Ishikawa (cell line): ENCODE results near the gene ZNF821.

Source experiments
- CEBPB ChIP-seq: IDR thresholded peaks from 2 replicates; pipeline ENCODE4 v1.6.1; 2012
- CREB1 ChIP-seq: IDR thresholded peaks from 2 replicates; pipeline ENCODE4 v1.6.1; 2012; ENCODE audit warnings: low read depth
- EGR1 ChIP-seq: IDR thresholded peaks from 2 replicates; pipeline ENCODE4 v1.6.1; 2012
- EP300 ChIP-seq: IDR thresholded peaks from 2 replicates; pipeline ENCODE4 v1.6.1; 2012; ENCODE audit warnings: borderline replicate concordance
- FOXM1 ChIP-seq: IDR thresholded peaks from 2 replicates; pipeline ENCODE4 v1.6.1; 2012; ENCODE audit warnings: low read depth, borderline replicate concordance
- NFIC ChIP-seq: IDR thresholded peaks from 2 replicates; pipeline ENCODE4 v1.6.1; 2012
- RAD21 ChIP-seq: IDR thresholded peaks from 2 replicates; pipeline ENCODE4 v1.6.1; 2012; ENCODE audit warnings: low read depth
- REST ChIP-seq: IDR thresholded peaks from 2 replicates; pipeline ENCODE4 v1.6.1; 2012; ENCODE audit warnings: low read depth, mild to moderate bottlenecking
- TAF1 ChIP-seq: IDR thresholded peaks from 2 replicates; pipeline ENCODE4 v1.6.1; 2012; ENCODE audit warnings: low read depth, mild to moderate bottlenecking
- TCF12 ChIP-seq: IDR thresholded peaks from 2 replicates; pipeline ENCODE4 v1.6.1; 2012; ENCODE audit warnings: low read depth
- TEAD4 ChIP-seq: IDR thresholded peaks from 2 replicates; pipeline ENCODE4 v1.6.1; 2012
- YY1 ChIP-seq: IDR thresholded peaks from 2 replicates; pipeline ENCODE4 v1.6.1; 2012; ENCODE audit warnings: low read depth
- ZBTB7A ChIP-seq: IDR thresholded peaks from 2 replicates; pipeline ENCODE4 v1.6.1; 2012; ENCODE audit warnings: low read depth
- TF ChIP-seq, protein P1 (sequence below): IDR thresholded peaks from 2 replicates; pipeline ENCODE4 v1.6.1; 2012
- TF ChIP-seq, protein P2 (sequence below): IDR thresholded peaks from 2 replicates; pipeline ENCODE4 v1.6.1; 2012

The ZNF821 gene

GRCh38 chr16:71883168-71883848 is 674 bp downstream of the ZNF821 start:
- TF ChIP-seq CREB1 (no peak), EGR1 (peak; percentile 91), ZBTB7A (peak; percentile 85; the same call in 1 of the 2 replicates), YY1 (0 out of 2 replicates have a peak, but pooled peaks have one; percentile 16)

GRCh38 chr16:71882505-71883167 is 1.3 kb downstream of the ZNF821 start:
- peak; percentile 54 for TF ChIP-seq RAD21
- TF ChIP-seq, protein P1, sequence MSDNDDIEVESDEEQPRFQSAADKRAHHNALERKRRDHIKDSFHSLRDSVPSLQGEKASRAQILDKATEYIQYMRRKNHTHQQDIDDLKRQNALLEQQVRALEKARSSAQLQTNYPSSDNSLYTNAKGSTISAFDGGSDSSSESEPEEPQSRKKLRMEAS = no peak

DNA sequence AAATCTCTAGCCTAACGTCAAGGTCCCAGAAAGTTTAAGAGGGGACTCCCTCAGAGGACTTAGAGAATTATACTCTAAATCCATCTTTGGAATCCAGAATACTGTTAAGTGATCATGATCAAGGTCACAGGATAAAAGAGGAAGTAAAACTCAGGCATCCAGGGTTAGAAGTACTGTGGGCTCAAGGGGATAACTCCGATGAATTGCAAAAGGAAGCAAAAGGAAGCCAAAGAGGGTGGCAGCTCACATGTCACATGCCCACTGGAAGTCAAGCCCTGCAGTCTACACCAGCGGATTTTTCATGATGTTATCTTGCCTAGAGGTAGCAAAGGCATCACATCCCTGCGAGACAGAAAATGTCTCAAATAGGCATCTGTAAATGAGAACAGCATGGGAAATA is 3.8 kb downstream of the ZNF821 start:
- TF ChIP-seq ZBTB7A = no peak
- no peak for TF ChIP-seq CEBPB
- TF ChIP-seq NFIC = no peak
- TF ChIP-seq REST = no peak
- TF ChIP-seq RAD21 = no peak
- no peak for TF ChIP-seq EGR1
- TF ChIP-seq, protein P1 = no peak

DNA sequence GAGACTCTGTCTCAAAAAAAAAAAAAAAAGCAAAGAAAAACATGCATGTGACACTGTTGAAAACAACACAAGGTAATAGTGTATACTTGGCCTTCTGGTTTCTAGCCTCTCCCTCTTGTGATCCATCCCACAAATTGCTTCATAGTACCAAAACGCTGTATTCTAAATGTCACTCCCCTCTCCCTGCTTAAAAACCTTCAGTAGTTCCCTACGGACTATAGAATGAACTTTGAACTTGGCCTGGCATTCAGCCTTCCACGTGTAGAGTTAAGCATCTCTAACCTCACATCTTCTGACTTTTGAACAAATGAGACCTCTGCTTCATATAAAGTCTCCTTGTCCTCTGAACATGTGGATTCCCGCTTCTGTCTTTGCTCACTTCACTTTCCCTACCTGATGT is 5.1 kb downstream of the ZNF821 start:
- no peak for TF ChIP-seq TEAD4
- no peak for TF ChIP-seq REST
- TF ChIP-seq YY1 = no peak
- TF ChIP-seq NFIC = no peak
- TF ChIP-seq ZBTB7A = no peak
- no peak for TF ChIP-seq RAD21
- TF ChIP-seq TCF12 = no peak
- no peak for TF ChIP-seq FOXM1
- TF ChIP-seq TAF1 = no peak
- no peak for TF ChIP-seq EP300

GRCh38 chr16:71873199-71873598 is 10.8 kb downstream of the ZNF821 start:
- no peak for TF ChIP-seq YY1
- no peak for TF ChIP-seq NFIC
- no peak for TF ChIP-seq TCF12
- TF ChIP-seq TAF1 = no peak
- no peak for TF ChIP-seq ZBTB7A

- TF ChIP-seq TCF12 (no peak), EP300 (no peak), REST (no peak), NFIC (no peak), FOXM1 (no peak), ZBTB7A (no peak), RAD21 (no peak), TAF1 (no peak), CEBPB (no peak), EGR1 (no peak), CREB1 (no peak), TEAD4 (no peak), YY1 (no peak)
- TF ChIP-seq, protein P1 = no peak
- TF ChIP-seq, protein P2, sequence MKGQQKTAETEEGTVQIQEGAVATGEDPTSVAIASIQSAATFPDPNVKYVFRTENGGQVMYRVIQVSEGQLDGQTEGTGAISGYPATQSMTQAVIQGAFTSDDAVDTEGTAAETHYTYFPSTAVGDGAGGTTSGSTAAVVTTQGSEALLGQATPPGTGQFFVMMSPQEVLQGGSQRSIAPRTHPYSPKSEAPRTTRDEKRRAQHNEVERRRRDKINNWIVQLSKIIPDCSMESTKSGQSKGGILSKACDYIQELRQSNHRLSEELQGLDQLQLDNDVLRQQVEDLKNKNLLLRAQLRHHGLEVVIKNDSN = no peak
These were observed 13.2 kb downstream of the ZNF821 start for GRCh38 chr16:71870818-71871217.
